DND-41 (cell line): ENCODE measurements around the gene EMD.

Source experiments
- ATAC-seq: fragments of 200-7000 bp; cut with Tn5 transposase; 3 replicates; pipeline ENCODE4 v1.9.1; 2021; ENCODE audit warnings: low read depth; ENCODE audit not compliant: insufficient read depth
- DNase-seq: peaks from one replicate; pipeline ENCODE4 v3.0.0-alpha.2; 2020
- H2AFZ ChIP-seq: 2 replicates; pipeline ENCODE4 v1.6.0; 2012; ENCODE audit warnings: low read depth, low read length
- H3K27ac ChIP-seq: 2 replicates; pipeline ENCODE4 v1.5.1; 2012; ENCODE audit warnings: low read length, inconsistent platforms
- H3K27me3 ChIP-seq: fragments of 200-600 bp; sonication (generic); 2 replicates; pipeline ENCODE4 v1.6.0; 2012; ENCODE audit warnings: low read length, mild to moderate bottlenecking, inconsistent platforms; ENCODE audit not compliant: insufficient read depth, poor library complexity
- H3K36me3 ChIP-seq: 2 replicates; pipeline ENCODE4 v1.5.1; 2012; ENCODE audit warnings: low read length, inconsistent platforms; ENCODE audit not compliant: insufficient read depth
- H3K4me1 ChIP-seq: 2 replicates; pipeline ENCODE4 v1.5.1; 2012; ENCODE audit warnings: mild to moderate bottlenecking, low read length; ENCODE audit not compliant: insufficient read depth
- H3K4me2 ChIP-seq: 2 replicates; pipeline ENCODE4 v1.6.0; 2012; ENCODE audit warnings: mild to moderate bottlenecking, moderate library complexity, low read length, inconsistent platforms; ENCODE audit not compliant: insufficient read depth
- H3K4me3 ChIP-seq, 2 experiments: fragments of 200-600 bp in 1 of 2; shearing (Covaris generic) in 1 of 2; 2 replicates each; pipeline ENCODE4 v1.5.1; 2012 to 2016; ENCODE audit warnings: inconsistent platforms in 2 of 2, low read length in 2 of 2, mild to moderate bottlenecking in 2 of 2, low read depth in 1 of 2, moderate library complexity in 1 of 2
- H3K79me2 ChIP-seq: 2 replicates; pipeline ENCODE4 v1.6.0; 2012; ENCODE audit warnings: low read length, inconsistent platforms; ENCODE audit not compliant: insufficient read depth
- H3K9ac ChIP-seq: 2 replicates; pipeline ENCODE4 v1.6.0; 2012; ENCODE audit warnings: low read depth, mild to moderate bottlenecking, inconsistent platforms, low read length, moderate library complexity
- H3K9me3 ChIP-seq: 2 replicates; pipeline ENCODE4 v1.5.1; 2012; ENCODE audit warnings: low read length, moderate library complexity, mild to moderate bottlenecking, inconsistent platforms; ENCODE audit not compliant: insufficient read depth, severe bottlenecking
- H4K20me1 ChIP-seq: 2 replicates; pipeline ENCODE4 v1.6.0; 2012; ENCODE audit warnings: low read length; ENCODE audit not compliant: insufficient read depth
- CTCF ChIP-seq: IDR thresholded peaks from 2 replicates; pipeline ENCODE4 v1.5.1; 2012; ENCODE audit warnings: borderline replicate concordance, low read length, moderate library complexity, mild to moderate bottlenecking; ENCODE audit not compliant: poor library complexity, severe bottlenecking; ENCODE audit errors: extremely low read depth
- EZH2 ChIP-seq: IDR thresholded peaks from 3 replicates; pipeline ENCODE4 v1.6.1; 2012; ENCODE audit warnings: borderline replicate concordance, low read depth, mild to moderate bottlenecking, moderate library complexity, low read length, inconsistent platforms; ENCODE audit not compliant: severe bottlenecking

The EMD gene

GRCh38 chrX:154356596-154356995 is 22.5 kb upstream of the EMD start:
- ATAC-seq (no peak), DNase-seq (no peak)
- H3K27me3 ChIP-seq, result no peaks in the 10 kb centered on the region
- TF ChIP-seq CTCF (no peak), EZH2 (no peak)
- H4K20me1 ChIP-seq, result peaks cover 84% of the 10 kb centered on the region
- peaks cover 98% of the 10 kb centered on the region for H3K36me3 ChIP-seq
- no peak overlapping the region for H2AFZ ChIP-seq
- no peak overlapping the region for H3K4me2 ChIP-seq
- no peak overlapping the region for H3K9ac ChIP-seq
- H3K4me3 ChIP-seq, result no peak overlapping the region
- H3K9me3 ChIP-seq, result no peaks in the 10 kb centered on the region
- no peak overlapping the region for H3K27ac ChIP-seq
- H3K4me1 ChIP-seq, result no peaks in the 10 kb centered on the region
- H3K79me2 ChIP-seq, result peaks cover 20% of the 10 kb centered on the region

GRCh38 chrX:154357205-154357604 is 21.9 kb upstream of the EMD start:
- Histone ChIP-seq H3K4me1 (no peaks in the 10 kb centered on the region; the same call in 1 of the 2 replicates), H3K9ac (no peak overlapping the region), H3K36me3 (peaks cover 98% of the 10 kb centered on the region), H3K27me3 (no peaks in the 10 kb centered on the region), H4K20me1 (peaks cover 87% of the 10 kb centered on the region), H3K9me3 (no peaks in the 10 kb centered on the region), H3K27ac (no peak overlapping the region), H3K4me3 (no peak overlapping the region), H3K79me2 (peaks cover 27% of the 10 kb centered on the region), H3K4me2 (no peak overlapping the region), H2AFZ (no peak overlapping the region)
- DNase-seq, result no peak
- no peak for ATAC-seq
- TF ChIP-seq CTCF (no peak), EZH2 (no peak)

- Histone ChIP-seq H3K9ac (no peak overlapping the region), H3K79me2 (peaks cover 34% of the 10 kb centered on the region), H4K20me1 (peaks cover 86% of the 10 kb centered on the region)
Measured at GRCh38 chrX:154358011-154358410, 21.1 kb upstream of the EMD start.

More at GRCh38 chrX:154358011-154358410, 21.1 kb upstream of the EMD start:
- Histone ChIP-seq H3K36me3 (peaks cover 98% of the 10 kb centered on the region), H3K4me3 (no peak overlapping the region), H3K9me3 (no peaks in the 10 kb centered on the region), H3K4me2 (no peak overlapping the region), H3K27ac (no peak overlapping the region), H2AFZ (no peak overlapping the region), H3K27me3 (no peaks in the 10 kb centered on the region), H3K4me1 (no peaks in the 10 kb centered on the region; the same call in 1 of the 2 replicates)
- DNase-seq (no peak), ATAC-seq (no peak)
- TF ChIP-seq CTCF, result no peak
- no peak for TF ChIP-seq EZH2
